GM12801 (cell line): ENCODE measurements around the gene SYT8.

ENCODE experiments used
- TF ChIP-seq, protein P1 (sequence below): IDR thresholded peaks from one replicate; pipeline ENCODE4 v1.5.1; 2011; ENCODE audit warnings: control low read depth; ENCODE audit not compliant: insufficient read length; ENCODE audit errors: extremely low read depth

SYT8 gene

GRCh38 chr11:1845561-1846452, 11.0 kb downstream of the SYT8 start:
- TF ChIP-seq, protein P1, sequence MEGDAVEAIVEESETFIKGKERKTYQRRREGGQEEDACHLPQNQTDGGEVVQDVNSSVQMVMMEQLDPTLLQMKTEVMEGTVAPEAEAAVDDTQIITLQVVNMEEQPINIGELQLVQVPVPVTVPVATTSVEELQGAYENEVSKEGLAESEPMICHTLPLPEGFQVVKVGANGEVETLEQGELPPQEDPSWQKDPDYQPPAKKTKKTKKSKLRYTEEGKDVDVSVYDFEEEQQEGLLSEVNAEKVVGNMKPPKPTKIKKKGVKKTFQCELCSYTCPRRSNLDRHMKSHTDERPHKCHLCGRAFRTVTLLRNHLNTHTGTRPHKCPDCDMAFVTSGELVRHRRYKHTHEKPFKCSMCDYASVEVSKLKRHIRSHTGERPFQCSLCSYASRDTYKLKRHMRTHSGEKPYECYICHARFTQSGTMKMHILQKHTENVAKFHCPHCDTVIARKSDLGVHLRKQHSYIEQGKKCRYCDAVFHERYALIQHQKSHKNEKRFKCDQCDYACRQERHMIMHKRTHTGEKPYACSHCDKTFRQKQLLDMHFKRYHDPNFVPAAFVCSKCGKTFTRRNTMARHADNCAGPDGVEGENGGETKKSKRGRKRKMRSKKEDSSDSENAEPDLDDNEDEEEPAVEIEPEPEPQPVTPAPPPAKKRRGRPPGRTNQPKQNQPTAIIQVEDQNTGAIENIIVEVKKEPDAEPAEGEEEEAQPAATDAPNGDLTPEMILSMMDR, result no peak

DNA sequence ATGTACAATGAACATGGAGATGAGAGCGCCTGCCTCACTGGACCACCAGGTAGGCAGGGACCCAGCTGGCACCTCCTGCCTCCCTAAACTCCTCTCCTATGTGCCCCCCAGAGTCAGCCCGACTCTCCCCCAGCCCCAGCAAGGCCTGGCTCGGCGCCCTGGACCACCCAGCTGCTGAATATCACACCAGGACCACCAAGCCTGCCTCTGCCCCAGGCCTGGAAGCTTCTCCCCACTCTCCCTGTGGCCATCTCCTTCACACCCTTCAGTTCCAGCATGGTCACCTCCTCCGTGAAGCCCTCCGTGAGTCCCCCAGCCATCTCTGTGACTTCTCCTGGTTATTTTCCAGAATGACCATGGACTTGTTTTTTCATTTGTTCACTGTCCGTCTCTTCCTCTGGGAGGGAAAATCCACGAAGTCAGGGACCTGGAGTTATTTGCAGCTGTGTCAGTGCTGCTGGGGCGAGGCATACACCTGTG, 11.7 kb downstream of the SYT8 start:
- TF ChIP-seq, protein P1, result no peak

GRCh38 chr11:1847006-1847735, 12.4 kb downstream of the SYT8 start:
- TF ChIP-seq, protein P1, result no peak

DNA sequence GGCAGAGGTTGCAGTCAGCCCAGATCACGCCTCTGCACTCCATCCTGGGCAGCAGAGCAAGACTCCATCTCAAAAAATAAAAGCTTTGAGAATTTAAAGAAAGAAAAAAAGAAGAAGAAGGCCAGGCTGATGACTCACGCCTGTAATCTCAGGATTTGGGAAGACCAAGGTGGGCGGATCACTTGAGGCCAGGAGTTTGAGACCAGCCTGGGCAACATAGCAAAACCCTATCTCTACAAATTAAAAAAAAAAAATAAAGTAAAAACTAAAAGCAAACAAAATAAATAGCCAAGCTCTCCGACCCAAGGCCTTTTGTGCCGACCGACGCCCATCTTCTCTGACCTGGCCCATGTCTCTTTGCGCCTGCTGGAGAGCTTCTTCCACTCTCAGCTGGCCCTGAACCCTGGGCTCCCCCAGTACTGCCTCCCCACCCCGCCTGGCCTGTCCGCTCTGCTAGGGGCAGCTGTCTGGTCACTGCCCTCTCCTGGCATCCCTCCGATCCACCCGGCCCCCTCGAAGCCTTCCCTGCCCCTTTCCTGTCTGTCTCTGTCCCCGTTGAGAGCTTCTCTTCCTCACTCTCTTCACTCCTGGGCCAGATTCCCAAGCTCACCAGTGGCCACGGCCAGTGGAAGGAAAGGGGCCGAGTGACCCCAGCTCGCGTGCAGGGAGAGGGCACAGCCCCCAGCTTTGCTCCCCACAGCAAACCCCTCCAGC, 13.3 kb downstream of the SYT8 start:
- TF ChIP-seq, protein P1, result no peak

GRCh38 chr11:1848640-1849430, 14.0 kb downstream of the SYT8 start:
- TF ChIP-seq, protein P1, result no peak

DNA sequence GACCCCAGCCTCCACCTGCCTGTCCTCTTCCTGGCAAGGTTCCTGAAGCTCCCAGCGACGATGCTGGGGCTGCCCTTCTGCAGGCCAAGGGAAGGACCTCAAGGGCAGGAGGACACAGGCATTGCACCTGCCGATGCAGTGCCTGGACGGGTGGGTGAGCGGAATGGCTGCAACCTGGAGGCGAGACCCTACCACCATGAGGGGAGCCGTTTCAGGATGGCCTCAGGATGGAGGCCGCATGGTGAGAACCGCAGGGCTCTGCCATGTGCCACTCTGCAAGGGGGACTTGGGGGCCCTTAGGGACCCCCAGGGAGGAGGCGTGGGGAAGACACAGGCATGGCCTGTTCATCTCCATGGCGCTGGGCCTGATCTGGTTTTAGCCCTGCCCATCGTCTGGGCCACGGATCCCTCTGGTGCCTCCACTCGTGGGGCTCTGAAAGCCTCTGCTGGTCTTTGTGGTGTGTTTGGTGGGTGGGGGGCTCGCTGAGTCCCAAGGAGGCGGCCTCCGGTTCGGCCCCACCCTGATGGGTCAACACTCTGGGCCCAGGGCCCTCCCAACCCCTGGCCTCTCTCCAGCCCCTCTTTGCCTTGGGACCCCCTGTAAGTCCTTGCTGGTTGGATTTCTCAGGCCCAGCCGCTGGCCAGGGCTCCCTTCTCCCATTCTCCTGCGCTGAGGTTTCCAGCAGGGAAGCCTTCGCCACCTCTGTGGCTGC, 16.8 kb downstream of the SYT8 start:
- TF ChIP-seq, protein P1, result no peak
